ENCODE data around the gene C1orf232. TPM values are rescaled to one million over a fixed set of nuclear protein-coding genes. Genes with fewer than 3 reads are reported as not detected.

The C1orf232 gene
- total and polyA plus RNA-seq, 2 experiments from 2014 or later = not detected

DNA sequence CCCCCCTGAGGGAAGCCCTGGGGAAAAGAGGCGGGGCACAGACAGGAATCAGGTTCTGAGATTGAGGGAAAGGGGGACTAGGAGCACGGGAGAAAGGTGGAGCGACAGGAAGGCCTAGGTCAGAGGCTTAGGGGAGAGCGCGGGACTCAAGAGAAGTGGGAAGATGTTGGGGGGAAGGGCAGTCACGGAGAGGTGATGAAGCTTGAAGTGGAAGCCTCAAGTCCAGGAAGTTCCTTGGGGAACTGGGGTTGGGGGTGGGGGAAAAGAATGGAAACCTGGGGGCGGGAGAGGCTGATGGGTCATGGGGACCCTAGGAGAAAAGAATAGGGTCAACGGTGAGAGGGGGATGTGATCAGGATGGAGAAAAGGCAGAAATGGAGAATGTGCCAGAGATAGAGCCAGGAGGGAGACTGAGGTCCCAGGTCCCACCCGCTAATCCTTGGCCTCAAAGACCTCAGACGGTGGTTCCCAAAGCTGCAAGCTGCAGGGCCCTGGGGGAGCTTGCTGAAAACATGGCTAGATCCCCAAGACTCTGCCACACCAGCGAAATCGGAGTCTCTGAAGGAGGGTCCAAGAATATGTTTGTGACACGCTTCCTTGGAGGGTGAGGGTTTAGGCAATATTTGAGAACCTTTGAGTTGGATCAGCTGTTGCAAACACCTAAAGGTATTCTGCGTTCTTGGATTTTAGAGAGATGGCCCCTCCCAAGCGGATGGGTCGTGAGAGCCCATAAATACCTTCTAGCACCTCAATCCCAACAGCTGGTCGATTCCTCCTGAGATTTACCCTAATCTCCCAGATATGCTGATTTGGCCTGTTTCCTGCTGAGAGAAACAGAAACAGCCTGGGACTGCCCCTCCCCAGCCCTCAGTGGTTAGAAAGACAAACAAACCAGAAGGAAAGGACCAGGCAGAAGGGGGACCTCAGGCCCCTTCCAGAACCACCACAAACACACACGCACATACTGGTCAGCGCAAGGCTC lies 3.6 kb downstream of the C1orf232 start:
- no peaks in the 10 kb centered on the region for H3K79me2 ChIP-seq (replicated peaks; ENCODE audit: insufficient read depth)
- H2AFZ ChIP-seq = peak overlapping the region; percentile 74; the same call in 1 of the 2 replicates
- no peak overlapping the region for H3K27ac ChIP-seq (ENCODE audit: low read depth)
- Mint-ChIP-seq H3K27ac (no peak overlapping the region; the same call in 1 of the 2 replicates), H3K9me3 (peaks cover 3% of the 10 kb centered on the region; the same call in 1 of the 3 replicates), H3K36me3 (ENCODE audit: low read depth) (no peaks in the 10 kb centered on the region), H3K4me3 (peak overlapping the region; percentile 81), H3K27me3 (ENCODE audit: insufficient read depth, low read depth, poor library complexity) (peaks cover 62% of the 10 kb centered on the region), H3K4me1 (peaks cover 31% of the 10 kb centered on the region)
- H3K4me2 ChIP-seq = peak overlapping the region; percentile 90
- H3K9me2 ChIP-seq (ENCODE audit: insufficient read depth) = no peaks in the 10 kb centered on the region
- peaks cover 73% of the 10 kb centered on the region for H3K27me3 ChIP-seq (ENCODE audit: insufficient read depth)
- TF ChIP-seq NANOG (IDR thresholded peaks at IDR 0.05; ENCODE audit: borderline replicate concordance) (no peak), ZNF114 (CRISPR knock-in tag; IDR thresholded peaks at IDR 0.05) (no peak), POLR2AphosphoS5 (IDR thresholded peaks at IDR 0.05; ENCODE audit: low read depth) (peak; percentile 13; the same call in 1 of the 2 replicates)
- peaks cover 9% of the 10 kb centered on the region; the same call in 1 of the 2 replicates for H3F3A ChIP-seq (replicated peaks; ENCODE audit: low read depth)
- H3K36me3 ChIP-seq (ENCODE audit: insufficient read depth) = no peaks in the 10 kb centered on the region
- no peak for ATAC-seq
- DNase-seq (ENCODE audit: low spot score) = peak; percentile 85
- peaks cover 35% of the 10 kb centered on the region for H3K4me1 ChIP-seq (ENCODE audit: insufficient read depth)
- peak overlapping the region; percentile 71 for H3K4me3 ChIP-seq
- no peaks in the 10 kb centered on the region for H4K20me1 ChIP-seq (replicated peaks; ENCODE audit: insufficient read depth)

- ATAC-seq = peak; percentile 44
- peaks cover 63% of the 10 kb centered on the region for H3K27me3 Mint-ChIP-seq (ENCODE audit: insufficient read depth, low read depth, poor library complexity)
- peaks cover 80% of the 10 kb centered on the region for H3K27me3 ChIP-seq (ENCODE audit: insufficient read depth)
Measured at GRCh38 chr1:26164036-26164860, 4.5 kb downstream of the C1orf232 start.

More at GRCh38 chr1:26164036-26164860, 4.5 kb downstream of the C1orf232 start:
- no peaks in the 10 kb centered on the region for H3K9me2 ChIP-seq (ENCODE audit: insufficient read depth)
- Mint-ChIP-seq H3K36me3 (ENCODE audit: low read depth) (no peaks in the 10 kb centered on the region), H3K4me3 (peak overlapping the region; percentile 81), H3K9me3 (peaks cover 3% of the 10 kb centered on the region; the same call in 1 of the 3 replicates), H3K27ac (no peak overlapping the region; the same call in 1 of the 2 replicates), H3K4me1 (peaks cover 35% of the 10 kb centered on the region)
- no peaks in the 10 kb centered on the region for H4K20me1 ChIP-seq (replicated peaks; ENCODE audit: insufficient read depth)
- peak overlapping the region; percentile 88 for H2AFZ ChIP-seq
- peaks cover 35% of the 10 kb centered on the region for H3K4me1 ChIP-seq (ENCODE audit: insufficient read depth)
- H3K4me2 ChIP-seq = peak overlapping the region; percentile 90
- H3K79me2 ChIP-seq (replicated peaks; ENCODE audit: insufficient read depth) = no peaks in the 10 kb centered on the region
- no peaks in the 10 kb centered on the region for H3K36me3 ChIP-seq (ENCODE audit: insufficient read depth)
- peak overlapping the region; percentile 71 for H3K4me3 ChIP-seq
- H3F3A ChIP-seq (replicated peaks; ENCODE audit: low read depth) = peaks cover 9% of the 10 kb centered on the region; the same call in 1 of the 2 replicates
- peak; percentile 86 for DNase-seq (ENCODE audit: low spot score)
- TF ChIP-seq EZH2phosphoT487 (IDR thresholded peaks at IDR 0.05; ENCODE audit: unreplicated experiment) = no peak
- TF ChIP-seq POLR2AphosphoS5 (IDR thresholded peaks at IDR 0.05; ENCODE audit: low read depth) = peak; percentile 51; the same call in 1 of the 2 replicates
- peak; percentile 47 to 67 for TF ChIP-seq CTCF (conservative IDR thresholded peaks at IDR 0.05; ENCODE audit: low read depth in 2 of 2)
- no peak overlapping the region for H3K27ac ChIP-seq (ENCODE audit: low read depth)
